Measurements from ENCODE around the gene TTC21A.

Gene TTC21A

GRCh38 chr3:39127908-39128304, 20.4 kb downstream of the TTC21A start:
- no peak overlapping the region for H3K27ac ChIP-seq (ENCODE audit: low read depth, low read length)
- no peak overlapping the region for H3K4me3 ChIP-seq (ENCODE audit: low read depth, low read length)
- H2AFZ ChIP-seq (ENCODE audit: low read length, unreplicated experiment) = no peak overlapping the region
- no peaks in the 10 kb centered on the region for H3K79me2 ChIP-seq (ENCODE audit: control insufficient read depth, insufficient read depth, low read length, unreplicated experiment)
- H3K27me3 ChIP-seq (ENCODE audit: insufficient read depth, low read length) = no peaks in the 10 kb centered on the region
- H3K36me3 ChIP-seq (ENCODE audit: insufficient read depth, low read length) = no peaks in the 10 kb centered on the region
- peaks cover 12% of the 10 kb centered on the region for H3K4me1 ChIP-seq (ENCODE audit: control insufficient read depth, insufficient read depth, low read length, unreplicated experiment)

- Histone ChIP-seq H3K27ac (ENCODE audit: low read depth, low read length) (no peak overlapping the region), H3K4me1 (ENCODE audit: control insufficient read depth, insufficient read depth, low read length, unreplicated experiment) (peaks cover 12% of the 10 kb centered on the region), H3K27me3 (ENCODE audit: insufficient read depth, low read length) (no peaks in the 10 kb centered on the region), H3K79me2 (ENCODE audit: control insufficient read depth, insufficient read depth, low read length, unreplicated experiment) (no peaks in the 10 kb centered on the region), H2AFZ (ENCODE audit: low read length, unreplicated experiment) (no peak overlapping the region), H3K4me3 (ENCODE audit: low read depth, low read length) (no peak overlapping the region), H3K36me3 (ENCODE audit: insufficient read depth, low read length) (no peaks in the 10 kb centered on the region)
Observed at GRCh38 chr3:39128951-39129350, 21.5 kb downstream of the TTC21A start.

DNA sequence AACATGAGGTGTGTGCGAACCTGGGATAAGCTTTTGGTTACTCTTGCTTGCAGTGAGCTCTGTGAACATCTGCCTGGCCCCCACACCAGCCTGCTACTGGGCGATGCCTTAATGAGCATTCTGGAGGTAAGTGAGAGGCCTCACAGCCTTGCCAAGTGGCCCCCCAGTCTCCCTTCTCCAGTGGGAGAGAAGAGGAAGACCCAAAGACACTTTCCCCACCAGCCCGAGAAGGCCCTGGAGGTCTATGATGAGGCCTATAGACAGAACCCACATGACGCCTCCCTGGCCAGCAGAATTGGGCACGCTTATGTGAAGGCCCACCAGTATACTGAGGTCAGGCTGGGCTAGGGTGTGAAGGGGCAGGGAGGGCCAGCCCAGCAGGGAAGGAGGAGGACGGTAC, 22.5 kb downstream of the TTC21A start:
- Histone ChIP-seq H3K4me3 (ENCODE audit: low read depth, low read length) (no peak overlapping the region), H3K36me3 (ENCODE audit: insufficient read depth, low read length) (no peaks in the 10 kb centered on the region), H3K27ac (ENCODE audit: low read depth, low read length) (no peak overlapping the region), H2AFZ (ENCODE audit: low read length, unreplicated experiment) (no peak overlapping the region), H3K4me1 (ENCODE audit: control insufficient read depth, insufficient read depth, low read length, unreplicated experiment) (peaks cover 12% of the 10 kb centered on the region), H3K79me2 (ENCODE audit: control insufficient read depth, insufficient read depth, low read length, unreplicated experiment) (no peaks in the 10 kb centered on the region), H3K27me3 (ENCODE audit: insufficient read depth, low read length) (no peaks in the 10 kb centered on the region)

- H3K27me3 ChIP-seq (ENCODE audit: insufficient read depth, low read length) = no peaks in the 10 kb centered on the region
- no peak overlapping the region for H3K27ac ChIP-seq (ENCODE audit: low read depth, low read length)
- peaks cover 6% of the 10 kb centered on the region for H3K4me1 ChIP-seq (ENCODE audit: control insufficient read depth, insufficient read depth, low read length, unreplicated experiment)
- no peaks in the 10 kb centered on the region for H3K36me3 ChIP-seq (ENCODE audit: insufficient read depth, low read length)
- no peaks in the 10 kb centered on the region for H3K79me2 ChIP-seq (ENCODE audit: control insufficient read depth, insufficient read depth, low read length, unreplicated experiment)
- H3K4me3 ChIP-seq (ENCODE audit: low read depth, low read length) = no peak overlapping the region
- H2AFZ ChIP-seq (ENCODE audit: low read length, unreplicated experiment) = no peak overlapping the region
Observed at GRCh38 chr3:39130693-39131265, 23.3 kb downstream of the TTC21A start.

DNA sequence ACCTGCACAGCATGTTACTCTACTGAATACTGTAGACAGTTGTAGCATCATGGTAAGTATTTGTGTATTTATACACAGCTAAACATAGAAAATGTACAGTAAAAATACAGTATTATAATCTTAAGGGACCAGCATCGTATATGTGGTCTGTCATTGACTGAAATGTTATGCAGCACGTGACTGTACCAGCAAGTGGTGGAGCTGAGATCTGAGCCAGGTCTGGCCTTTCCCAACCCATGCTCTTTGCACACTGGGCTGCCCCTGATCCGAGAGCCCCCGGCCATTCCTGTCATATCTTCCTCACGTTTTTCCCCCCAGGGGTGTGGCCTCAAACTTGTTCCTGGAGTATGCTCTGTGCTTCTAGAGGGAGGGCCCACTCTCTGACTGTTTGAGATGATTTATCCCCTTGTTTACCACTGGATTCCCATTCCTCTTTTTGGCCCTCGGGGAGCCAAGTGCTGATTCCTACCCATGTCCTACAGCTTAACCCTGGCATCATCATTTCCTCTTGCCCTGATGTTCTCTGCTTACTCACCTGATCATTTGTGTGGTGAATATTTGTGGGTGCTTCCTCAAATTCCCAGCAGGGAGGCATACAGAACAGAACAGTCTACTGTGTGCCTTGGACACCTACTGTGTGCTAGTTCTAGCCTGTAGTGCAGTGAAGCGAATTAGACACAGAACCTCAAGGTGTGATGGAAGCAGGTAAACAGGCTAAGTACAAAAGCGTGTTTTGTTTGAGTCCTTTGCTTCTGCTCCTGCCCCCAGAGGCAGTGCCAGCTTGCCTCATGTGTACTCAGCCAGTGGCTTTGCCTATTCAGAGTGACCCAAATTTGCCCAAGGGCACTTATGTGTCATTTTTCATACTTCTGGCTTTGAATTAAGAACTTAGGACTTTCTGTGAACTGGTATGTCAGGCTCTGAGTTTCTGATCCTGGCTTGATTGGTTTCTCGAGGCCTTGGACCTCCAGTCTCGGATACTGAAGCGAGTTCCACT, 24.9 kb downstream of the TTC21A start:
- Histone ChIP-seq H3K79me2 (ENCODE audit: control insufficient read depth, insufficient read depth, low read length, unreplicated experiment) (no peaks in the 10 kb centered on the region), H3K4me1 (ENCODE audit: control insufficient read depth, insufficient read depth, low read length, unreplicated experiment) (no peaks in the 10 kb centered on the region), H3K36me3 (ENCODE audit: insufficient read depth, low read length) (no peaks in the 10 kb centered on the region), H2AFZ (ENCODE audit: low read length, unreplicated experiment) (no peak overlapping the region), H3K27ac (ENCODE audit: low read depth, low read length) (no peak overlapping the region), H3K4me3 (ENCODE audit: low read depth, low read length) (no peak overlapping the region), H3K27me3 (ENCODE audit: insufficient read depth, low read length) (no peaks in the 10 kb centered on the region)

DNA sequence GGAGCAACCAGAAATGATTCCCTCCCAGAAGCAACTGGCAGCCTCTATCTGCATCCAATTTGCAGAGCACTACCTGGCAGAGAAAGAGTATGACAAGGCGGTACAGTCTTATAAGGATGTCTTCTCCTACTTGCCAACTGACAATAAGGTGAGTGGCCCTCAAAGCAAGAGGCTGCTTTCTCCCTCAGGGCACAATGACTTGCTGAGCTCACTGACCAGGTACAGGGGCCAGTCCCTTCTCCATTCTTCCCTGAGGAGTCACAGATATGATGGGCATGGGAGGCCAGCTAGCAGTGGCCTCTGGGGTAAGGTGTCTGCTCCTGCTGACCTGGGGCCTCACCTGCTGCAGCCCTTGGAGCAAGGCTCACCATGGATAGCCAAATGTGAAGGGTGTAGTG, 25.6 kb downstream of the TTC21A start:
- no peaks in the 10 kb centered on the region for H3K4me1 ChIP-seq (ENCODE audit: control insufficient read depth, insufficient read depth, low read length, unreplicated experiment)
- no peak overlapping the region for H3K27ac ChIP-seq (ENCODE audit: low read depth, low read length)
- no peaks in the 10 kb centered on the region for H3K79me2 ChIP-seq (ENCODE audit: control insufficient read depth, insufficient read depth, low read length, unreplicated experiment)
- no peak overlapping the region for H3K4me3 ChIP-seq (ENCODE audit: low read depth, low read length)
- H3K27me3 ChIP-seq (ENCODE audit: insufficient read depth, low read length) = no peaks in the 10 kb centered on the region
- H3K36me3 ChIP-seq (ENCODE audit: insufficient read depth, low read length) = no peaks in the 10 kb centered on the region
- H2AFZ ChIP-seq (ENCODE audit: low read length, unreplicated experiment) = no peak overlapping the region

DNA sequence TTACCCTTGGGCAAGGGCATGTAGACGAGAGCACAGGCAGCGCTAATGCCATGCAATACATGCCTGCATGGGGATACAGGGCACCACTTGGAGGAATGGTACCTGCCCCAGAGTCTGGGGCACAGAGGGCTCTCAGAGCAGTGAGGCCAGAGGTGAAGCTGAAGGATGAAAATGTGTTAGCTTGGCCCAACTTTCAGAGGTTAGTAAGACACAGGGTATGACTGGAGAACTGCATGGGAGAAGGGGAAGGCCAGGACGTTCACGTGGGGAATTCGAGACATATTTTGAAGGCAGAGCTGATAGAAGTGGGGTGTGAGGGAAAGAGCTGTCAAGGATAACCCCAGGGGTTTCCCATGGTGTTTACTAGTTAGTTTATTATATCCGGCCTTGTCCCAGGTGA, 26.3 kb downstream of the TTC21A start:
- H3K4me3 ChIP-seq (ENCODE audit: low read depth, low read length) = no peak overlapping the region
- H3K4me1 ChIP-seq (ENCODE audit: control insufficient read depth, insufficient read depth, low read length, unreplicated experiment) = no peaks in the 10 kb centered on the region
- no peak overlapping the region for H3K27ac ChIP-seq (ENCODE audit: low read depth, low read length)
- H3K36me3 ChIP-seq (ENCODE audit: insufficient read depth, low read length) = no peaks in the 10 kb centered on the region
- no peaks in the 10 kb centered on the region for H3K79me2 ChIP-seq (ENCODE audit: control insufficient read depth, insufficient read depth, low read length, unreplicated experiment)
- no peak overlapping the region for H2AFZ ChIP-seq (ENCODE audit: low read length, unreplicated experiment)
- H3K27me3 ChIP-seq (ENCODE audit: insufficient read depth, low read length) = no peaks in the 10 kb centered on the region

DNA sequence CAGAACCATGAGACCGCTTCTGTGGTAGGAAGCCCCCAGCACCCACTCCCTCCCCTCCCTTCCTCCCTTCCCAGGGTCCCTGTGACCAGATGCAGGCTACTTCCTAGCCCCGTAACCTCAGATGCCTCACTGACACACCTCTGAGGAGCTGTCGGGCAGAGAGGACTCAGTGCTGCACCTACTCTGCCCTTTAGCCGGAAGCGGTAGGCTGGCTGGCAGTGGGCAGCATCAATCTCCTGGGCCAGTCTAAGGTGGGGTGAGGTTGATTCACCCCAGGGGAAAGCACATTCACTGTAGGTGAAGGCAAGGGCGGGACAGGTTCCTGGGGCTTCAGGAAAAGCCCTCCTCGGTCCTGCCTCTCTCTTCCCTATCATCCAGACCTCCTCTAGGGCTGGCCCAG, 26.8 kb downstream of the TTC21A start:
- Histone ChIP-seq H3K4me3 (ENCODE audit: low read depth, low read length) (no peak overlapping the region), H2AFZ (ENCODE audit: low read length, unreplicated experiment) (no peak overlapping the region), H3K79me2 (ENCODE audit: control insufficient read depth, insufficient read depth, low read length, unreplicated experiment) (no peaks in the 10 kb centered on the region), H3K27ac (ENCODE audit: low read depth, low read length) (no peak overlapping the region), H3K27me3 (ENCODE audit: insufficient read depth, low read length) (no peaks in the 10 kb centered on the region), H3K36me3 (ENCODE audit: insufficient read depth, low read length) (no peaks in the 10 kb centered on the region), H3K4me1 (ENCODE audit: control insufficient read depth, insufficient read depth, low read length, unreplicated experiment) (no peaks in the 10 kb centered on the region)

DNA sequence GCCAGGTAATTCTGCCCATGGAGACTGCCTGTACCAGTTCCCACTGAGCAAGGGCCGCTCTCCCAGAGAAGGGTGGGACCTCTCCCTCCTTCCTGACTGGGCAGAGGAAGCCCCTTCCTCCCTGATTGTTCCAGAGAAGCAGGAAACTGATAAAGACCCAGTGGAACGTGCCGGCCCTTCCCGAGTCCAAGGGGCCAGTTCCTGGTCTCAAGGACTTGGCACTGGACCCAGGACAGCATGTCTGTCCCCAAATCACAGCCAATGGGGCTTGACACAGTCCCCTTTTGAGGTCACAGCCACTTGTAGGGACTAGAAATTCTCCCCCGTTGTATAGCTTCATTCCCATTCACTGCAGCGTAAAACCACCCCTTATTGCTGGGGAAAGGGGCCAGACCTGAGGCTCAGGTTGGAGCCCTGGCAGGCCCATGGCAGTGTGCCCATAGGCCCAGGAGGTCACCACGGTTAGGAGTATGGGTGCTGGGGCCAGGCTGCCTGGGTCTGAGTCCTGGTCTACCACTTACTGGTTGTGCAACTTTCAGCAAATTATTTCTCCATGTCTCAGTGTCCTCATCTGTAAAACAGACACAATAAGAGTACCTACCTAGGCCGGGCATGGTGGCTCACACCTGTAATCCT, 27.8 kb downstream of the TTC21A start:
- Histone ChIP-seq H2AFZ (ENCODE audit: low read length, unreplicated experiment) (no peak overlapping the region), H3K4me1 (ENCODE audit: control insufficient read depth, insufficient read depth, low read length, unreplicated experiment) (no peaks in the 10 kb centered on the region), H3K79me2 (ENCODE audit: control insufficient read depth, insufficient read depth, low read length, unreplicated experiment) (no peaks in the 10 kb centered on the region), H3K36me3 (ENCODE audit: insufficient read depth, low read length) (no peaks in the 10 kb centered on the region), H3K27ac (ENCODE audit: low read depth, low read length) (no peak overlapping the region), H3K4me3 (ENCODE audit: low read depth, low read length) (no peak overlapping the region), H3K27me3 (ENCODE audit: insufficient read depth, low read length) (no peaks in the 10 kb centered on the region)

GRCh38 chr3:39136533-39137434, 29.3 kb downstream of the TTC21A start:
- peaks cover 5% of the 10 kb centered on the region for H3K79me2 ChIP-seq (ENCODE audit: control insufficient read depth, insufficient read depth, low read length, unreplicated experiment)
- H3K4me3 ChIP-seq (ENCODE audit: low read depth, low read length) = no peak overlapping the region
- peaks cover 11% of the 10 kb centered on the region for H3K4me1 ChIP-seq (ENCODE audit: control insufficient read depth, insufficient read depth, low read length, unreplicated experiment)
- H3K27me3 ChIP-seq (ENCODE audit: insufficient read depth, low read length) = no peaks in the 10 kb centered on the region
- H3K36me3 ChIP-seq (ENCODE audit: insufficient read depth, low read length) = 0 out of 2 replicates have a peak, but pooled peaks cover 2% of the 10 kb centered on the region
- no peak overlapping the region for H2AFZ ChIP-seq (ENCODE audit: low read length, unreplicated experiment)
- H3K27ac ChIP-seq (ENCODE audit: low read depth, low read length) = no peak overlapping the region
